GM13976 (cell line): ENCODE data around the gene BEND3.

Experiments used
- DNase-seq: peaks from one replicate; pipeline ENCODE4 v3.0.0; 2012; ENCODE audit warnings: low spot score
- in situ Hi-C: fragments of 300-500 bp; cut with MboI; formaldehyde crosslinking; loops from one replicate; pipeline ENCODE4 v1.12.0; 2022; ENCODE audit warnings: low sequenced_read_pairs, mixed read lengths, inconsistent platforms; ENCODE audit not compliant: unreplicated experiment
- TF ChIP-seq, protein P1 (sequence below): IDR thresholded peaks from 2 replicates; pipeline ENCODE4 v1.5.1; 2012; ENCODE audit warnings: borderline replicate concordance, mild to moderate bottlenecking; ENCODE audit not compliant: insufficient read depth; ENCODE audit errors: extremely low read depth, missing control alignments, control extremely low read depth

Gene BEND3

DNA sequence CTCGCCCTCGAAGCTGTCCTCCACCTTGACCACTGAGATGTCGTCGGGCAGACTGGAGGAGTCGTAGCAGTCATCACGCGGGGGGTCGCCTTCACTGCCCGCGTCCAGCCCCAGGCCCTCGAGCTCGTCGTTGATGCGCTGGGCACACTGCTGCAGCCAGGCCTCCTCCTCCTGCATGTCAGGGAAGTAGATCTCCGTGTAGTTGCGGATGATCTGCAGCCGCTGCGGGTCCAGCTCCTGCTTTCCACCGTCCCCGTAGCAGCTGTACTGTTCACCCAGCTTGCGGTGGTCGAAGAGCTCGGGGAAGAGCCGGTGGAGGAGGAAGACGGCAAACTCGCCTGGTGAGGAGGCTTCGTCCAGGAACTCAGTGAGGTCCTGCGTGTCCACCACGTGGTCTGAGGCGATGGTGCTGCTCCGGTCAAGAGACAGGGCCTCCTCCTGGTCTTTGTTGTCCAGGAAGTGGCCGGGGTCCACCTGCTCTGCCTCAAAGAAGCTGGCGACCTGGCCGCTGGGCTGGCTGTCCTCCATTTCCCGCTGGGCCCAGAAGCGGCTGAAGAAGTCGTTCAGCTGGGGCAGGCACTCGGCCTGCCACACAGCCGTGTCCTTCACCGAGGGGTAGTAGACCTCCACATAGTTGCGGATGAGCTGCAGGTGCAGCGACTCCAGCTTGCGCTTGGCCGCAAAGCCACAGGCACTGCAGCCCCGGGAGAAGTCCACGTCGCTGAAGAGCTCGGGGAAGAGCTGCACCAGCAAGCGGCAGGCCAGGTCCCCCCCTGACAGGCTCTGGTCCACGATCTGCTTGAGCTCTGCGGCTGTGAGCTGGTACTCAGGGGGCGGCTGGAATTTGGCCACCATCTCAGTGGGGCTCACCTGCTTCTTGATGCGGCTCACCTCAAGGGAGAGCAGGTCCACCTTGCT, 45.4 kb downstream of the BEND3 start:
- TF ChIP-seq, protein P1, sequence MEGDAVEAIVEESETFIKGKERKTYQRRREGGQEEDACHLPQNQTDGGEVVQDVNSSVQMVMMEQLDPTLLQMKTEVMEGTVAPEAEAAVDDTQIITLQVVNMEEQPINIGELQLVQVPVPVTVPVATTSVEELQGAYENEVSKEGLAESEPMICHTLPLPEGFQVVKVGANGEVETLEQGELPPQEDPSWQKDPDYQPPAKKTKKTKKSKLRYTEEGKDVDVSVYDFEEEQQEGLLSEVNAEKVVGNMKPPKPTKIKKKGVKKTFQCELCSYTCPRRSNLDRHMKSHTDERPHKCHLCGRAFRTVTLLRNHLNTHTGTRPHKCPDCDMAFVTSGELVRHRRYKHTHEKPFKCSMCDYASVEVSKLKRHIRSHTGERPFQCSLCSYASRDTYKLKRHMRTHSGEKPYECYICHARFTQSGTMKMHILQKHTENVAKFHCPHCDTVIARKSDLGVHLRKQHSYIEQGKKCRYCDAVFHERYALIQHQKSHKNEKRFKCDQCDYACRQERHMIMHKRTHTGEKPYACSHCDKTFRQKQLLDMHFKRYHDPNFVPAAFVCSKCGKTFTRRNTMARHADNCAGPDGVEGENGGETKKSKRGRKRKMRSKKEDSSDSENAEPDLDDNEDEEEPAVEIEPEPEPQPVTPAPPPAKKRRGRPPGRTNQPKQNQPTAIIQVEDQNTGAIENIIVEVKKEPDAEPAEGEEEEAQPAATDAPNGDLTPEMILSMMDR: no peak
- in situ Hi-C loops: no loop called here
- no peak for DNase-seq

DNA sequence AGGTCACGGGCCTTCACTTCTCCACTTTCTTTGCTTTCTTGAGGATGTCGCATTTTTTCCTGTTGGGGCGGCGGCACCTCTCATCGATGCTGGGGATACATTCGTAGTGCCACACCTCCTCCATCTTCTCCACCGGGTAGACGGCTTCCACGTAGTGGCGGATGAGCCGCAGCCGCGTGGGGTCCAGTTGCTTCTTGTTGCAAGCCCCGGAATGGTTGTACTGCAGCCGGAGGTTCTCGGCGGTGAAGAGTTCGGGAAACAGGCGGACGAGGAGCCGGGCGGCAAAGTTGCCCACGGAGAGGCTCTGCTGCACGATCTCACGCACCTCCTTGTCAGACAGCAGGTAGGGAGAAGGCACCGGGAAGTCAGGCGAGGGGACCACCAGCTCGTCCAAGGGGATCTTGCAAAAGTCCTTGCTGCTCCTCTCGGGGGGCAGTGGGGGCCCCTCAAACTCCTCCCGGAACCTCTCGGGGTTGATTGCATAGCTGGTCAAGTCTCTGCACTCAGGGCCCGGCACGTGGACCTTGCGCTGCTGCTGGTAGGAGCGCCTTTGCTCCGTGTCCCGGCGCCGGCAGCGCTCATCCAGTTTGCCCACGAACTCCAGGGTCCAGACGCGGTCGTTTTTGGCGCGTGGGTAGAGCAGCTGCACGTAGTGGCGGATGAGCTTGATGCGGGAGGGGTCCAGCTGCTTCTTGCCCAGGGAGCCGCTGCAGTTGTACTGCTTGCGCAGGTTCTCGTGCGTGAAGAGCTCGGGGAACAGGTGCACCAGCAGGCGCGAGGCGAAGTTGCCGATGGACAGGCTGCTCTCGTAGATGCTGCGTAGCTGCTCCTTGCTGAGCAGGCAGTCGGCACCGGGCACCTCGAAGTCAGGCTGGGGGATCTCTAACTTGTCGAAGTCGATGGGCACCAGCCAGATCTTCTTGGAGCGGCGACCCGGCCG, 46.4 kb downstream of the BEND3 start:
- in situ Hi-C loops: no loop called here

DNA sequence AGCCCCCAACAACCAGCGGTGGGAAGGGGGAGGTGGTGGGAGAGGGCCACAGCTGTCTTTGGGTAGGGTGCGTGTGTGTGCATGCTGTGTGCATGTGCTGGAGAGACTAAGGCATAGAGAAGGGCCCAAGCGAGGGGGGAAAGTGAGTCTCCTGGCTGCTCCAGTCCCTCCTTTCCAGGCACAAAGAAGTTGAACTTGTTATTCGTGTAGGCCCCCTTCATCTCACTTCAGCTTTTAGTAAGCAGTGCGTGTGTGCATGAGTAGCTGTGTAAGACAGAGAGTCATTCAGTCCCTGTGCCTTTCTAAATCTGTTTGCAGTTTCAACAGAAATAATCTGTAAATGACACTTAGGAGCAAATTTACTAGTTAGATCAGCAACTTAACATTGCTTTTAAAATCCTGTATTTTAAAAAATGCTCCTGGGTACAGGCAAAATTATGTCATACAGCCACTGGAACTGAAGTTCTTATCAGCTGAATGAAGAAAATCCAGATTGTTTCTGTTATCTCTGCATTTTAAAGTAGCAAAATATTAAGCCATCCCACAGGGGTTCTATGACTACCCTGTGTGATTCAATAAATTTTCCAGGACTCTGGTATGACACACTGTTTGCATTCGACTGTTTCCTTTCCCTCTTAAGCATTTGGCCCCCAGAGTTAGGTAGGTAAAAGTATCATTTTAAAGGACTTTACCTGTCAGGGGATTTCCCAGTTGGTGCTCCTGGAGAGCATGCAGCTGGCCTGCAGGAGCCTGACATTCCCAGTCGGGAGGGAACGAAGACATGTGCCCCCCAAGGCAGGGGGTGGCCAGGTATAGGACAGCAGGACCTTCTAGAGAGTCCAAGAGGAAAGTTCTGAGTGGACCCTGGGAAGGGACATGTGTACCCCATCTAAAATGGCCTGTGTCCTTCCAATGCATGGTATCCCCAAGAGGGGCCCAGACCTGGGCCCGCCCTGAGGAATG, 48.3 kb downstream of the BEND3 start:
- TF ChIP-seq, protein P1: no peak
- in situ Hi-C loops: no loop called here
- DNase-seq: peak; percentile 49

More for the DNA sequence above, 46.4 kb downstream of the BEND3 start:
- DNase-seq: no peak
- TF ChIP-seq, protein P1: no peak

DNA sequence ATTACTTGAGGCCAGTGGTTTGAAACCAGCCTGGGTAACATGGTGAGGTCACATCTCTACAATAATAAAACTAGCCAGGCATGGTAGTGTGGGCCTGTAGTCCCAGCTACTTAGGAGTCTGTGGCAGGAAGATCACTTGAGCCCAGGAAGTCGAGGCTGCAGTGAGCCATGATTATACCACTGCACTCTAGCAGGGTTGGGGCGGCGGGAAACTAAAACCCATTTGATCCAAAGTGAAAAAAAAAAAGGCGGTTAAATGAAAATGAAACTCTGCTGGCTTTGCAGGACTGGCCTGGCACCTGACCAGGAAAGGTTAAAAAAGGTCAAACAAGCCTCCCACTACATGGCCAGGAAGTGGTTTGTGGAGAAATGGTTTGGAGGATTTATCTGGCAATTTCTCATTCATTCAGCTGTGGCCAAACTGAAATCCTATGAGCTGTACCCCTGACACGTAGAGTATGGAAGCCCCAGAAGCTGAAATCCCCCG, 50.7 kb downstream of the BEND3 start:
- DNase-seq: no peak
- TF ChIP-seq, protein P1: no peak
- in situ Hi-C loops: no loop called here

DNA sequence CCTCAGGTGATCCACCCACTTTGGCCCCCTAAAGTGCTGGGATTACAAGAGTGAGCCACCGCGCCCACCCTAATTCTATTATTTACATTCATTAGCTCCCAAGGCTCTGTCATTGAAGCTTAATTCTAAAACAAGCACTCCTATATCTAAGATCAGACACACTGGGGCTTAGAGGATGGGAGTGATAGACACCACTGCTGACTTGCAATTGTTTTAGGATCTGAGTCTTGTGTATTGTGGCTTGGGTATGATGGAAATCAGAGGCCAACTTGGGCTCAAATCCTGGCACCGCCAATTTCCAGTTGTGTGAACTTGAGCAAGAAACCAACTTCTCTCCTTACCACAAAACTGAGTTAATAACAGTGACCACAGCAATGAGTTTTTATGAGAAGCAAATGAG, 52.6 kb downstream of the BEND3 start:
- TF ChIP-seq, protein P1: no peak
- in situ Hi-C loops: no loop called here
- no peak for DNase-seq
